ENCODE measurements around the gene KRTAP4-16.

DNA sequence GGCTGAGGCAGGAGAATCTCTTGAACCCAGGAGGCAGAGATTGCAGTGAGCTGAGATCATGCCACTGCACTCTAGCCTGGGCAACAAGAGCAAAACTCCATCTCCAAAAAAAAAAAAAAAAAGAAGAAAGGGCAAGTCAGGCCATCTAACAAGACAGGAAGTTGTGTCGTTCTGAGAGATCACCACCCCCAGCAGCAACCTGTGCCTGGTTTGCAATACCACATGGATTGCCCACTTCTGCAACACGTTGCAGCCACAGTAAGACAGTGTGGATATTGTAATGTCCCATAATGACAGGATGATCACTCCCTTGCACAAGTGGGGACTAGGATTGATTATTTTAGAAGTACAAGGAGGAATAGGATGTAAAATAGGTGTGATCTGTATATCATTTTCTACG, 33.0 kb downstream of the KRTAP4-16 start:
- TF ChIP-seq, protein P1, sequence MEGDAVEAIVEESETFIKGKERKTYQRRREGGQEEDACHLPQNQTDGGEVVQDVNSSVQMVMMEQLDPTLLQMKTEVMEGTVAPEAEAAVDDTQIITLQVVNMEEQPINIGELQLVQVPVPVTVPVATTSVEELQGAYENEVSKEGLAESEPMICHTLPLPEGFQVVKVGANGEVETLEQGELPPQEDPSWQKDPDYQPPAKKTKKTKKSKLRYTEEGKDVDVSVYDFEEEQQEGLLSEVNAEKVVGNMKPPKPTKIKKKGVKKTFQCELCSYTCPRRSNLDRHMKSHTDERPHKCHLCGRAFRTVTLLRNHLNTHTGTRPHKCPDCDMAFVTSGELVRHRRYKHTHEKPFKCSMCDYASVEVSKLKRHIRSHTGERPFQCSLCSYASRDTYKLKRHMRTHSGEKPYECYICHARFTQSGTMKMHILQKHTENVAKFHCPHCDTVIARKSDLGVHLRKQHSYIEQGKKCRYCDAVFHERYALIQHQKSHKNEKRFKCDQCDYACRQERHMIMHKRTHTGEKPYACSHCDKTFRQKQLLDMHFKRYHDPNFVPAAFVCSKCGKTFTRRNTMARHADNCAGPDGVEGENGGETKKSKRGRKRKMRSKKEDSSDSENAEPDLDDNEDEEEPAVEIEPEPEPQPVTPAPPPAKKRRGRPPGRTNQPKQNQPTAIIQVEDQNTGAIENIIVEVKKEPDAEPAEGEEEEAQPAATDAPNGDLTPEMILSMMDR (IDR thresholded peaks at IDR 0.05), result no peak
- no peak for TF ChIP-seq POLR2A (IDR thresholded peaks at IDR 0.05)
